GM18858 (cell line): ENCODE results near the gene UTP4.

Source experiments
- ATAC-seq: cut with Tn5 transposase; IDR thresholded peaks from one replicate; pipeline ENCODE4 v1.9.1; 2021; ENCODE audit not compliant: unreplicated experiment

The UTP4 gene

GRCh38 chr16:69201291-69201690, 68.8 kb downstream of the UTP4 start:
- no peak for ATAC-seq

DNA sequence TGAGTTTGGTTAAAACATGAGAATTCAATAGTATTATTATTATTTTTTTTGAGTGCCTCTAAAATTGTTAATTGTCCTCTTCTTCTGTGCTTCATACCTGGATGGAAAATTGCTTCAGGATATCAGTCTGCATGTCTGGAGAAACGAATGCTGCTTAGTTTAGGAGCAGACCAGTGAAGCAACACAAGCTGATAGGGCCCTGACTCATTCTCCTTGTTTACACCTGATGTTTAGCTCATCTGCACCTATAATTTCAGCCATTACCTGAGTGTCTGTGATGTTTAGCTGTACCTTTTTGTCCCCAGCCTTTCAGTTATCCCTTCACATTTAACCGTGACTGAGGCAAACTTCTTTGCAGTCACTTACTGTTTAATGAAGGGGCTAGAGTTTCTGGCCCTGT, 69.3 kb downstream of the UTP4 start:
- no peak for ATAC-seq

DNA sequence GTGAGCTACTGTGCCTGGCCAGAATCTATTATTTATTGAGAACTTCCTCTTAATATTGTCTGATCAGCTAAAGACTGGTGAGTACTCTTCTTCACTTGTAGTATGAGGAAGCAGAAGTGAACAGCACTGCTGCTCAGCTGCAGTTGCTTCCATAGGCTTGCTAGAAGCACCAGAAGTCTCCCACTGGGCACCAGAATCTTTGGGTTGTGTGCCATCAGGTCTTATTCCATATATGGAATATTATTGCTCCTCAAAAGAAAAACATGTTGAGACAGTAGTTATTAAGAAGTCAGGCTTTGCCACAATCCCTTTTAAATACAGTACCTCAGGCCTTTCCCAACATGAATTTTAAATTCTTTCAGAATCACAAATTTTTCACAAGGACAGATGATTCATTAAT, 71.7 kb downstream of the UTP4 start:
- ATAC-seq, result no peak

GRCh38 chr16:69209735-69210134, 77.3 kb downstream of the UTP4 start:
- no peak for ATAC-seq

GRCh38 chr16:69217433-69217832, 85.0 kb downstream of the UTP4 start:
- ATAC-seq, result no peak
